ENCODE results near the gene LYPD4. TPM values are rescaled to one million over a fixed set of nuclear protein-coding genes. Genes with fewer than 3 reads are reported as not detected.

The LYPD4 gene
- total and polyA plus RNA-seq, 12 donors, result 0.08 TPM; not detected in 11

DNA sequence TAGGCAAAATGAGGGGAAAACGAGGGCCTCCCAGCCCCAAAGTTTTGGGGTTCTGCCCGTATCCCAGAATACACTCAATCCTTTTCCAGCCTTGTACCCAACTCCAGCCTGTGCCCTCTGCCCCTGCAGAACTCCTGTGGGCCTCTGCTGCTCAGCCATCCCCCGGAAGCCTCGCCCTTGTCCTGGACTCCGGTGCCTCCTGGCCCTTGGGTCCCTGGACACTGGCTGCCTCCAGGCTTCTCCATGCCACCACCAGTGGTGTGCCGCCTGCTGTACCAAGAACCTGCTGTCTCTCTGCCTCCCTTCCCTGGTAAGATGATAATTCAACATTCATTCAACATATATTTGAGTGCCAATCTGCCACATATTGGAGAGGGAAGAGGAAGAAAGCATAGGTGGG lies 4.2 kb upstream of the LYPD4 start:
- no peak for DNase-seq
- Histone ChIP-seq H3K4me1 (replicated peaks in 1 of 2) (no peaks in the 10 kb centered on the region), H3K9me3 (replicated peaks in 1 of 3) (no peaks in the 10 kb centered on the region), H3K27ac (no peak overlapping the region), H3K4me3 (no peak overlapping the region), H3K27me3 (no peaks in the 10 kb centered on the region), H3K36me3 (replicated peaks in 1 of 2) (no peaks in the 10 kb centered on the region)
- WGBS, 4 donors, result 85 to 92% (median 89%) methylated on average over 6 of the region's 6 CpGs
- intact Hi-C loops (cut with DNase I), result no loop called here
- TF ChIP-seq, protein P1, sequence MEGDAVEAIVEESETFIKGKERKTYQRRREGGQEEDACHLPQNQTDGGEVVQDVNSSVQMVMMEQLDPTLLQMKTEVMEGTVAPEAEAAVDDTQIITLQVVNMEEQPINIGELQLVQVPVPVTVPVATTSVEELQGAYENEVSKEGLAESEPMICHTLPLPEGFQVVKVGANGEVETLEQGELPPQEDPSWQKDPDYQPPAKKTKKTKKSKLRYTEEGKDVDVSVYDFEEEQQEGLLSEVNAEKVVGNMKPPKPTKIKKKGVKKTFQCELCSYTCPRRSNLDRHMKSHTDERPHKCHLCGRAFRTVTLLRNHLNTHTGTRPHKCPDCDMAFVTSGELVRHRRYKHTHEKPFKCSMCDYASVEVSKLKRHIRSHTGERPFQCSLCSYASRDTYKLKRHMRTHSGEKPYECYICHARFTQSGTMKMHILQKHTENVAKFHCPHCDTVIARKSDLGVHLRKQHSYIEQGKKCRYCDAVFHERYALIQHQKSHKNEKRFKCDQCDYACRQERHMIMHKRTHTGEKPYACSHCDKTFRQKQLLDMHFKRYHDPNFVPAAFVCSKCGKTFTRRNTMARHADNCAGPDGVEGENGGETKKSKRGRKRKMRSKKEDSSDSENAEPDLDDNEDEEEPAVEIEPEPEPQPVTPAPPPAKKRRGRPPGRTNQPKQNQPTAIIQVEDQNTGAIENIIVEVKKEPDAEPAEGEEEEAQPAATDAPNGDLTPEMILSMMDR (IDR thresholded peaks at IDR 0.05), result no peak
- no peak for TF ChIP-seq POLR2A (IDR thresholded peaks at IDR 0.05)

DNA sequence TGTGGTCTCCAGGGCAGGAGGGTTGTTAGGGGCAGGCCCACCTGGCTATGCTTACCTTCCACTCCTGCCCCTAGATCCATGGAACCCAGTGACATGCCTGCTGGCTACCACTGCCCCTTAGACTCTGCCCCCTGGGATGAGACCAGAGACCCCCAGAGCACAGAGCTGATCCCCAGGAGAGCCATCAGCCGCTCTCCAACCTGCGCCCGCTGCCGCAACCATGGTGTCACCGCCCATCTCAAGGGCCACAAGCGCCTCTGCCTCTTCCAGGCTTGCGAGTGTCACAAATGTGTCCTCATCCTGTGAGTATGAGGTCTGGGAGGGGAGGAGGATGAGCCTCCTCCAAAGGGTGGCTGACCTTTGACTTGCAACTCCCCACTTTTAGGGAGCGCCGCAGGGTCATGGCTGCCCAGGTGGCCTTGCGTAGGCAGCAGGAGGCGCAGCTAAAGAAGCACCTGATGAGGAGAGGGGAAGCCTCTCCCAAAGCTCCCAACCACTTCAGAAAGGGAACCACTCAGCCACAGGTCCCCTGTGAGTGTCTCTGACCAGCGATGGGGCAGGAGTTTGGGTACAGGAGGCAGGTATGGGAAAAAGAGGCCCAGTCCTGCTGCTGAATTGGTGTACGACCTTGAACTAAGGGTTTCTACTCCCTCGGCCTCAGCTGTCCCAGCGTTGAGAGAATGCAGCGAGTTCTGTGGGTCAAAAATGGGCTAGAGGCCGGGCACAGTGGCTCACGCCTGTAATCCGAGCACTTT lies 3.0 kb upstream of the LYPD4 start:
- no peaks in the 10 kb centered on the region for H3K27me3 ChIP-seq
- no peaks in the 10 kb centered on the region for H3K4me1 ChIP-seq (replicated peaks in 1 of 2)
- no peaks in the 10 kb centered on the region for H3K36me3 ChIP-seq (replicated peaks in 1 of 2)
- no peak for DNase-seq
- no peak overlapping the region for H3K4me3 ChIP-seq
- intact Hi-C loops (cut with DNase I), result no loop called here
- no peak overlapping the region for H3K27ac ChIP-seq
- WGBS, 4 donors, result 82 to 88% (median 85%) methylated on average over 11 to 19 of the region's 19 CpGs
- H3K9me3 ChIP-seq (replicated peaks in 1 of 3), result no peaks in the 10 kb centered on the region
- TF ChIP-seq POLR2A (IDR thresholded peaks at IDR 0.05), result no peak
- TF ChIP-seq, protein P1 (IDR thresholded peaks at IDR 0.05), result no peak

GRCh38 chr19:41845051-41845590 lies 638 bp upstream of the LYPD4 start:
- H3K27ac ChIP-seq, result no peak overlapping the region

DNA sequence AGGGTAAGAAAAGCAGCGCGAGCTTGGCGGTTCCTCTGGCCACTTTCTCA lies 343 bp upstream of the LYPD4 start, which contains the start of gene DMRTC2:
Gene DMRTC2, plus strand, starts transcription at position 42 of the 50 bp plus-strand sequence. CDS start 2,387 bp downstream, outside the sequence.
- intact Hi-C loops (cut with DNase I), result no loop called here
- H3K4me1 ChIP-seq (replicated peaks in 1 of 2), result no peaks in the 10 kb centered on the region

More at GRCh38 chr19:41845051-41845590, 638 bp upstream of the LYPD4 start:
- Histone ChIP-seq H3K4me3 (no peak overlapping the region), H3K9me3 (replicated peaks in 1 of 3) (no peaks in the 10 kb centered on the region), H3K27me3 (no peaks in the 10 kb centered on the region), H3K4me1 (replicated peaks in 1 of 2) (no peaks in the 10 kb centered on the region), H3K36me3 (replicated peaks in 1 of 2) (no peaks in the 10 kb centered on the region)
- DNase-seq, result no peak
- WGBS, 4 donors, result 80 to 91% (median 86%) methylated on average over 21 to 23 of the region's 23 CpGs
- intact Hi-C loops (cut with DNase I), result no loop called here
- TF ChIP-seq, protein P1 (IDR thresholded peaks at IDR 0.05), result no peak
- no peak for TF ChIP-seq POLR2A (IDR thresholded peaks at IDR 0.05)

More for the DNA sequence above, 343 bp upstream of the LYPD4 start, which contains the start of gene DMRTC2:
- no peak within 1 kb of the TSS for H3K27ac ChIP-seq
- DNase-seq, result no peak
- WGBS, 4 donors, result 74 to 100% (median 89%) methylated on average over 3 of the region's 3 CpGs
- H3K36me3 ChIP-seq (replicated peaks in 1 of 2), result no peaks in the 10 kb centered on the region
- H3K9me3 ChIP-seq (replicated peaks in 1 of 3), result no peaks in the 10 kb centered on the region
- no peak within 1 kb of the TSS for H3K4me3 ChIP-seq
- no peaks in the 10 kb centered on the region for H3K27me3 ChIP-seq
- TF ChIP-seq, protein P1 (IDR thresholded peaks at IDR 0.05), result no peak
- no peak for TF ChIP-seq POLR2A (IDR thresholded peaks at IDR 0.05)

Data from adrenal gland (tissue), 12 donors.